ENCODE results near the gene HAPSTR1.

Gene HAPSTR1

GRCh38 chr16:9114112-9114511, 22.7 kb downstream of the HAPSTR1 start:
- Histone ChIP-seq H3K9me3 (ENCODE audit: control insufficient read depth in 1 of 2, low read length in 2 of 2) (no peaks in the 10 kb centered on the region), H3K27ac (ENCODE audit: low read length) (no peak overlapping the region), H3K4me1 (ENCODE audit: control insufficient read depth in 1 of 2, insufficient read depth in 2 of 2, low read length in 2 of 2) (peaks cover 9 to 75% of the 10 kb centered on the region in 2 donors), H3K36me3 (ENCODE audit: control insufficient read depth in 1 of 2, insufficient read depth in 2 of 2, low read length in 2 of 2) (peaks cover 23 to 24% of the 10 kb centered on the region in 2 donors), H3K27me3 (ENCODE audit: low read depth, low read length) (no peaks in the 10 kb centered on the region), H3K4me3 (ENCODE audit: low read depth in 1 of 2, low read length in 2 of 2) (no peak overlapping the region)

GRCh38 chr16:9114842-9115241, 23.4 kb downstream of the HAPSTR1 start:
- no peak overlapping the region for H3K4me3 ChIP-seq (ENCODE audit: low read depth in 1 of 2, low read length in 2 of 2)
- no peaks in the 10 kb centered on the region for H3K27me3 ChIP-seq (ENCODE audit: low read depth, low read length)
- no peaks in the 10 kb centered on the region for H3K9me3 ChIP-seq (ENCODE audit: control insufficient read depth in 1 of 2, low read length in 2 of 2)
- no peak overlapping the region for H3K27ac ChIP-seq (ENCODE audit: low read length)
- H3K36me3 ChIP-seq (ENCODE audit: control insufficient read depth in 1 of 2, insufficient read depth in 2 of 2, low read length in 2 of 2) = peaks cover 19 to 23% of the 10 kb centered on the region in 2 donors
- peaks cover 8 to 75% of the 10 kb centered on the region in 2 donors for H3K4me1 ChIP-seq (ENCODE audit: control insufficient read depth in 1 of 2, insufficient read depth in 2 of 2, low read length in 2 of 2)

DNA sequence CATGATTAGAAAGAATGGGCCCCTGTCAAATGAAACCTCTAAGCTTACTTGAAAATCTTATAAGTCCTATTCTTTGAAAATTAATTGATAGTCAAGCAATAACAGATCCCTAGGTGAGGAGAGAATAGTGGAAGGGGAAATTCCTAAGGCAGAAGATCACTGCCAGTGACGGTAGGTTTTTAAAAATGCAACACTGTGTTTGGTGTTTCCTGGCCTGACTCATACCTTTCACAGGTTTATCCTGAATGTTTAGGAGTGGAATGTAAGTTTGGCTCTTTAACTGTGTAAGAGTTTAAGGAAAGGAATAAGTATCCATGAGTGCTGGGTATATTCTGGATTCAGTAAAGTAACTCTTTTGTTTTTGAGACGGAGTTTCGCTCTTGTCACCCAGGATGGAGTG, 23.8 kb downstream of the HAPSTR1 start:
- H3K27me3 ChIP-seq (ENCODE audit: low read depth, low read length) = no peaks in the 10 kb centered on the region
- no peak overlapping the region for H3K4me3 ChIP-seq (ENCODE audit: low read depth in 1 of 2, low read length in 2 of 2)
- H3K9me3 ChIP-seq (ENCODE audit: control insufficient read depth in 1 of 2, low read length in 2 of 2) = no peaks in the 10 kb centered on the region
- peaks cover 19 to 23% of the 10 kb centered on the region in 2 donors for H3K36me3 ChIP-seq (ENCODE audit: control insufficient read depth in 1 of 2, insufficient read depth in 2 of 2, low read length in 2 of 2)
- H3K27ac ChIP-seq (ENCODE audit: low read length) = no peak overlapping the region
- peaks cover 8 to 74% of the 10 kb centered on the region in 2 donors for H3K4me1 ChIP-seq (ENCODE audit: control insufficient read depth in 1 of 2, insufficient read depth in 2 of 2, low read length in 2 of 2)

GRCh38 chr16:9116141-9116540, 24.7 kb downstream of the HAPSTR1 start:
- H3K27ac ChIP-seq (ENCODE audit: low read length) = no peak overlapping the region
- no peaks in the 10 kb centered on the region for H3K27me3 ChIP-seq (ENCODE audit: low read depth, low read length)
- H3K9me3 ChIP-seq (ENCODE audit: control insufficient read depth in 1 of 2, low read length in 2 of 2) = no peaks in the 10 kb centered on the region
- H3K4me3 ChIP-seq (ENCODE audit: low read depth in 1 of 2, low read length in 2 of 2) = no peak overlapping the region
- H3K4me1 ChIP-seq (ENCODE audit: control insufficient read depth in 1 of 2, insufficient read depth in 2 of 2, low read length in 2 of 2) = peaks cover 8 to 66% of the 10 kb centered on the region in 2 donors
- H3K36me3 ChIP-seq (ENCODE audit: control insufficient read depth in 1 of 2, insufficient read depth in 2 of 2, low read length in 2 of 2) = peaks cover 19 to 23% of the 10 kb centered on the region in 2 donors

GRCh38 chr16:9118170-9118569, 26.7 kb downstream of the HAPSTR1 start:
- peaks cover 2 to 45% of the 10 kb centered on the region in 2 donors for H3K4me1 ChIP-seq (ENCODE audit: control insufficient read depth in 1 of 2, insufficient read depth in 2 of 2, low read length in 2 of 2)
- no peaks in the 10 kb centered on the region for H3K27me3 ChIP-seq (ENCODE audit: low read depth, low read length)
- H3K27ac ChIP-seq (ENCODE audit: low read length) = no peak overlapping the region
- H3K9me3 ChIP-seq (ENCODE audit: control insufficient read depth in 1 of 2, low read length in 2 of 2) = no peaks in the 10 kb centered on the region
- H3K4me3 ChIP-seq (ENCODE audit: low read depth in 1 of 2, low read length in 2 of 2) = no peak overlapping the region
- H3K36me3 ChIP-seq (ENCODE audit: control insufficient read depth in 1 of 2, insufficient read depth in 2 of 2, low read length in 2 of 2) = peaks cover 20 to 23% of the 10 kb centered on the region in 2 donors

DNA sequence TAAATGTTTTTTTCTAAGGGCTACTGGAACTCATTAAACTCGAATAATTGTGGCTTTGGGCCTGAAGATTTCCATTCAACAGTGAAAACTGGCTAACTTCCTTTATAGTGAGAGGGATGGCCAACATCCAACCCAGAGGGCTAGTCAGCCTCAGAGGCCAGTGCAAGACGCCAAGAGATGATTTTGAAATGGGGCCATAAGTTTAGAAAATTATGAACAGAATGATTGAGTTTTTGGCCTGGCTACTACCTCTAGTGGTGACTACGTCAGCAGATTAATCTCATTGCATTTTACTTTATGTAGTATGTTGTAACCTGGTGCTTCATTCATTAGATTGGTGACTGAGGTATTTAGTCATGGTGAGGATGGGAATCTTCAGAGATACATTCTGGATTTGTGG, 28.4 kb downstream of the HAPSTR1 start:
- no peaks in the 10 kb centered on the region for H3K9me3 ChIP-seq (ENCODE audit: control insufficient read depth in 1 of 2, low read length in 2 of 2)
- no peaks in the 10 kb centered on the region for H3K27me3 ChIP-seq (ENCODE audit: low read depth, low read length)
- H3K4me3 ChIP-seq (ENCODE audit: low read depth in 1 of 2, low read length in 2 of 2) = no peak overlapping the region
- peaks cover 0 to 31% of the 10 kb centered on the region in 2 donors for H3K4me1 ChIP-seq (ENCODE audit: control insufficient read depth in 1 of 2, insufficient read depth in 2 of 2, low read length in 2 of 2)
- peaks cover 23 to 31% of the 10 kb centered on the region in 2 donors for H3K36me3 ChIP-seq (ENCODE audit: control insufficient read depth in 1 of 2, insufficient read depth in 2 of 2, low read length in 2 of 2)
- no peak overlapping the region for H3K27ac ChIP-seq (ENCODE audit: low read length)

DNA sequence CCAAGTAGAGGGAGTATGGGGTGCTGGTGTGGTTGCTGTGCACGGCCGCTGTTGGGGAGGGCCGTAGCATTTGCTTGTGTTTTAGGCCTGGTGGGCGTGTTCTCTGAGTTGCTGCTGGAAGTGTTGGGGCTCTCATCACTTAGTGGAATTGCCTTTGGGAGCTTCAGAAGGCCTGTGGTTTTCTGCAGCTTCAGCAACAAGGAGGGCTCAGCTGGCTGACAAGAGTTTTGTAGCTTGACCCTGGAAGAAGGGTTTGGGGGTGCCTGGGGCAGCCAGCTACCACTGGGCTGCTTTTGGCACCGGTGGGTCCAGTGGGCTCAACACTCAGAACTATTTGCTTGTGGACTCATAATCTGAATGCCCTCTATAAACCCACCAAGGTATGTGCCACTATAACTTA, 30.9 kb downstream of the HAPSTR1 start:
- H3K36me3 ChIP-seq (ENCODE audit: control insufficient read depth in 1 of 2, insufficient read depth in 2 of 2, low read length in 2 of 2) = peaks cover 5 to 23% of the 10 kb centered on the region in 2 donors
- no peak overlapping the region for H3K27ac ChIP-seq (ENCODE audit: low read length)
- H3K9me3 ChIP-seq (ENCODE audit: control insufficient read depth in 1 of 2, low read length in 2 of 2) = no peaks in the 10 kb centered on the region
- no peaks in the 10 kb centered on the region for H3K27me3 ChIP-seq (ENCODE audit: low read depth, low read length)
- H3K4me3 ChIP-seq (ENCODE audit: low read depth in 1 of 2, low read length in 2 of 2) = no peak overlapping the region
- H3K4me1 ChIP-seq (ENCODE audit: control insufficient read depth in 1 of 2, insufficient read depth in 2 of 2, low read length in 2 of 2) = peaks cover under 1 to 34% of the 10 kb centered on the region in 2 donors

GRCh38 chr16:9122969-9123368, 31.5 kb downstream of the HAPSTR1 start:
- H3K4me1 ChIP-seq (ENCODE audit: control insufficient read depth in 1 of 2, insufficient read depth in 2 of 2, low read length in 2 of 2) = peaks cover 5 to 30% of the 10 kb centered on the region in 2 donors
- H3K27me3 ChIP-seq (ENCODE audit: low read depth, low read length) = no peaks in the 10 kb centered on the region
- no peak overlapping the region for H3K4me3 ChIP-seq (ENCODE audit: low read depth in 1 of 2, low read length in 2 of 2)
- no peaks in the 10 kb centered on the region for H3K9me3 ChIP-seq (ENCODE audit: control insufficient read depth in 1 of 2, low read length in 2 of 2)
- H3K27ac ChIP-seq (ENCODE audit: low read length) = no peak overlapping the region
- H3K36me3 ChIP-seq (ENCODE audit: control insufficient read depth in 1 of 2, insufficient read depth in 2 of 2, low read length in 2 of 2) = peaks cover 0 to 18% of the 10 kb centered on the region in 2 donors

DNA sequence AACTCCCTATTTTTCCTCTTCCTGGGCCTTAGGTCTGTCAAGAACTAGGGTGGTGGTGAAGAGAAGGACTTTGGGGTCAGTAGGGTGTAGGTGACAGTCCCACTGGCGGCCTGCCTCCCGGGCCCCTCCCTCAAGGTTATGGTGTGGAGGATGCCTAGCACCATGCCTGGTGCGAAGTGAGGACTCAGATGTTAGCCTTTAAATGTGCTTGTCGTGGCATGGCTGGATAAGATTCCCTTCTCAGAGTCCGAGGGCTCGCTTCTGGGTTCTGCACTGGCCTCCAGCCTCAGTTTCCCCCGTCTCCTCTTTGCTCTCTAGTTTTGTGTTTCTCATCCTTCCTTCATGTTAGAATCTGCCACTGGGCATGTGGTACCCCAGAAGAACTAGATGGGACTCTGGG, 32.0 kb downstream of the HAPSTR1 start:
- Histone ChIP-seq H3K9me3 (ENCODE audit: control insufficient read depth in 1 of 2, low read length in 2 of 2) (no peaks in the 10 kb centered on the region), H3K36me3 (ENCODE audit: control insufficient read depth in 1 of 2, insufficient read depth in 2 of 2, low read length in 2 of 2) (peaks cover 0 to 18% of the 10 kb centered on the region in 2 donors), H3K27me3 (ENCODE audit: low read depth, low read length) (no peaks in the 10 kb centered on the region), H3K27ac (ENCODE audit: low read length) (no peak overlapping the region), H3K4me3 (ENCODE audit: low read depth in 1 of 2, low read length in 2 of 2) (no peak overlapping the region), H3K4me1 (ENCODE audit: control insufficient read depth in 1 of 2, insufficient read depth in 2 of 2, low read length in 2 of 2) (peaks cover 5 to 27% of the 10 kb centered on the region in 2 donors)

DNA sequence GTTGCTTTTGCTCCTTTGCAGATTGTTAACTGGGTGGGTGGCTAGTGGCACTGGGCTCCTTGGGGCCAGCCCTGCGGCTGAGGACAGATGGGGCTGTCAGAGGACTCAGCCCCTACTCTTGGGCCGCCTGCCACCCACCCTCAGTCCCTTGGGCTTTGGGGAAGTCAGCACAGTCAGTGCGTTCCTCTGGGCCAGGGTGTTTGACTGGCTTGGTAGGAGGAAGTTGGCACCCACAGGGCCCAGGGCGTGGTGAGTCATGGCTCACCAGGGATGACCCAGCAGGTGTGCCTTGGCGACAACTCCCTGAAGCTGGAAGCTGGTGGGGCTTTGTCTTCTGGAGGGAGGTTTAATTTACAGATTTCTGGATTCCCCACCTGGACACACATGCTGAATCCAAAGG, 32.4 kb downstream of the HAPSTR1 start:
- H3K27me3 ChIP-seq (ENCODE audit: low read depth, low read length) = no peaks in the 10 kb centered on the region
- H3K9me3 ChIP-seq (ENCODE audit: control insufficient read depth in 1 of 2, low read length in 2 of 2) = no peaks in the 10 kb centered on the region
- no peak overlapping the region for H3K4me3 ChIP-seq (ENCODE audit: low read depth in 1 of 2, low read length in 2 of 2)
- H3K4me1 ChIP-seq (ENCODE audit: control insufficient read depth in 1 of 2, insufficient read depth in 2 of 2, low read length in 2 of 2) = peaks cover 5 to 27% of the 10 kb centered on the region in 2 donors
- peaks cover 0 to 18% of the 10 kb centered on the region in 2 donors for H3K36me3 ChIP-seq (ENCODE audit: control insufficient read depth in 1 of 2, insufficient read depth in 2 of 2, low read length in 2 of 2)
- H3K27ac ChIP-seq (ENCODE audit: low read length) = no peak overlapping the region

DNA sequence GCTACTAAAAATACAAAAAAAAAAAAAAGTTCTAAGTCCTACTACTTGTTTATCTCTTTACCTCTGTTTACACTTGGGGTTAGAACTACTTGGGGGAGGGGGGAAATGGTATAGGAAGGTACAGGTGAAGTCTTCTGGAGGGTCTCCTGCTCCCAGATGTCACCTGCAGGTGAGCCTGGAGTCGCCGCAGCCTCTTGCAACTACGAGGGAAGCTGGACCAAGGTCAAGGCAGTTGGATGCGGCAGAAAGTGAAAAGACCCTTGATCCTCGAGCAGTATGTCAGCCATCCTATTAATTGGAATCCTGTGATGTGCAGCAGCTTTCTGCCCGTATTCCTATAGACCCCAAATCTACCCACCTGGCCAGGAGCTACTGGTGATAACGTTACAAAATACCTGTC, 33.0 kb downstream of the HAPSTR1 start:
- Histone ChIP-seq H3K27ac (ENCODE audit: low read length) (no peak overlapping the region), H3K4me1 (ENCODE audit: control insufficient read depth in 1 of 2, insufficient read depth in 2 of 2, low read length in 2 of 2) (peaks cover 5 to 22% of the 10 kb centered on the region in 2 donors), H3K9me3 (ENCODE audit: control insufficient read depth in 1 of 2, low read length in 2 of 2) (no peaks in the 10 kb centered on the region), H3K36me3 (ENCODE audit: control insufficient read depth in 1 of 2, insufficient read depth in 2 of 2, low read length in 2 of 2) (peaks cover 0 to 18% of the 10 kb centered on the region in 2 donors), H3K4me3 (ENCODE audit: low read depth in 1 of 2, low read length in 2 of 2) (no peak overlapping the region), H3K27me3 (ENCODE audit: low read depth, low read length) (no peaks in the 10 kb centered on the region)

GRCh38 chr16:9124908-9125584, 33.6 kb downstream of the HAPSTR1 start:
- H3K27ac ChIP-seq (ENCODE audit: low read length) = no peak overlapping the region
- peaks cover 5 to 16% of the 10 kb centered on the region in 2 donors for H3K4me1 ChIP-seq (ENCODE audit: control insufficient read depth in 1 of 2, insufficient read depth in 2 of 2, low read length in 2 of 2)
- H3K4me3 ChIP-seq (ENCODE audit: low read depth in 1 of 2, low read length in 2 of 2) = no peak overlapping the region

More at GRCh38 chr16:9124908-9125584, 33.6 kb downstream of the HAPSTR1 start:
- no peaks in the 10 kb centered on the region for H3K27me3 ChIP-seq (ENCODE audit: low read depth, low read length)
- H3K9me3 ChIP-seq (ENCODE audit: control insufficient read depth in 1 of 2, low read length in 2 of 2) = no peaks in the 10 kb centered on the region
- peaks cover 0 to 18% of the 10 kb centered on the region in 2 donors for H3K36me3 ChIP-seq (ENCODE audit: control insufficient read depth in 1 of 2, insufficient read depth in 2 of 2, low read length in 2 of 2)

Data from muscle layer of duodenum (tissue), 2 donors.